Progenitor cell of endocrine pancreas (in vitro differentiated cells): ENCODE measurements around the gene ENDOD1. TPM values are rescaled to one million over a fixed set of nuclear protein-coding genes. Genes with fewer than 3 reads are reported as not detected.

Source experiments
- DNase-seq: peaks from one replicate; pipeline ENCODE4 v3.0.0; 2021; ENCODE audit warnings: low spot score; ENCODE audit not compliant: unreplicated experiment
- H3K27ac Mint-ChIP-seq: 2 replicates; pipeline ENCODE4 v1.8.0; 2021; ENCODE audit warnings: mild to moderate bottlenecking, moderate library complexity, mixed read lengths
- H3K27me3 Mint-ChIP-seq: 2 replicates; pipeline ENCODE4 v1.8.0; 2021; ENCODE audit warnings: mixed read lengths
- H3K36me3 Mint-ChIP-seq: 2 replicates; pipeline ENCODE4 v1.8.0; 2022; ENCODE audit warnings: mixed read lengths; ENCODE audit not compliant: insufficient read depth
- H3K4me1 Mint-ChIP-seq: 2 replicates; pipeline ENCODE4 v1.8.0; 2021; ENCODE audit warnings: low read depth, mixed read lengths
- H3K4me3 Mint-ChIP-seq: 2 replicates; pipeline ENCODE4 v1.8.0; 2021; ENCODE audit warnings: low read depth, mild to moderate bottlenecking, moderate library complexity, mixed read lengths
- H3K9me3 Mint-ChIP-seq: 2 replicates; pipeline ENCODE4 v1.8.0; 2021; ENCODE audit warnings: low read depth, mixed read lengths
- CTCF ChIP-seq: fragments of 200-600 bp; sonication (generic); IDR thresholded peaks from one replicate; pipeline ENCODE4 v1.5.0; 2021; ENCODE audit warnings: antibody characterized with exemption, mild to moderate bottlenecking; ENCODE audit not compliant: unreplicated experiment
- total RNA-seq: library from RNA; stranded (reverse); gene quantifications from 2 replicates; pipeline ENCODE4 v1.2.1, GENCODE V29; 2021

The ENDOD1 gene
- total RNA-seq, 1 donor from 2014 or later: 2.1 TPM

GRCh38 chr11:95085117-95085816, 4.4 kb upstream of the ENDOD1 start:
- Mint-ChIP-seq H3K27ac (no peak overlapping the region), H3K27me3 (peaks cover 39% of the 10 kb centered on the region), H3K4me3 (no peak overlapping the region), H3K36me3 (no peaks in the 10 kb centered on the region), H3K9me3 (no peaks in the 10 kb centered on the region), H3K4me1 (peaks cover under 1% of the 10 kb centered on the region)
- no peak for DNase-seq
- TF ChIP-seq CTCF: no peak

- DNase-seq: no peak
- Mint-ChIP-seq H3K27ac (no peak overlapping the region), H3K27me3 (peaks cover 48% of the 10 kb centered on the region), H3K4me3 (no peak overlapping the region), H3K4me1 (peaks cover 2% of the 10 kb centered on the region), H3K9me3 (no peaks in the 10 kb centered on the region), H3K36me3 (no peaks in the 10 kb centered on the region)
- TF ChIP-seq CTCF: no peak
Observed at GRCh38 chr11:95086151-95086550, 3.5 kb upstream of the ENDOD1 start.

- no peaks in the 10 kb centered on the region for H3K36me3 Mint-ChIP-seq
- H3K27me3 Mint-ChIP-seq: peaks cover 57% of the 10 kb centered on the region
- TF ChIP-seq CTCF: no peak
- H3K9me3 Mint-ChIP-seq: no peaks in the 10 kb centered on the region
- no peak overlapping the region for H3K4me3 Mint-ChIP-seq
- H3K27ac Mint-ChIP-seq: no peak overlapping the region
- no peak for DNase-seq
- peaks cover 2% of the 10 kb centered on the region for H3K4me1 Mint-ChIP-seq
Observed at GRCh38 chr11:95086836-95087570, 2.6 kb upstream of the ENDOD1 start.

GRCh38 chr11:95088946-95089619, 563 bp upstream of the ENDOD1 start:
- peak overlapping the region; percentile 67 for H3K27ac Mint-ChIP-seq
- peak overlapping the region; percentile 75 for H3K4me3 Mint-ChIP-seq
- no peak for TF ChIP-seq CTCF

GRCh38 chr11:95091663-95092180, 2.1 kb downstream of the ENDOD1 start:
- TF ChIP-seq CTCF: no peak
- peaks cover 6% of the 10 kb centered on the region for H3K4me1 Mint-ChIP-seq
- no peaks in the 10 kb centered on the region for H3K9me3 Mint-ChIP-seq
- no peaks in the 10 kb centered on the region for H3K36me3 Mint-ChIP-seq
- peaks cover 56% of the 10 kb centered on the region for H3K27me3 Mint-ChIP-seq
- H3K4me3 Mint-ChIP-seq: no peak overlapping the region
- DNase-seq: no peak
- H3K27ac Mint-ChIP-seq: no peak overlapping the region

More at GRCh38 chr11:95088946-95089619, 563 bp upstream of the ENDOD1 start:
- peaks cover 6% of the 10 kb centered on the region for H3K4me1 Mint-ChIP-seq
- peaks cover 66% of the 10 kb centered on the region for H3K27me3 Mint-ChIP-seq
- DNase-seq: no peak
- H3K36me3 Mint-ChIP-seq: no peaks in the 10 kb centered on the region
- no peaks in the 10 kb centered on the region for H3K9me3 Mint-ChIP-seq
